ENCODE data around the gene HECTD4.

Gene HECTD4

DNA sequence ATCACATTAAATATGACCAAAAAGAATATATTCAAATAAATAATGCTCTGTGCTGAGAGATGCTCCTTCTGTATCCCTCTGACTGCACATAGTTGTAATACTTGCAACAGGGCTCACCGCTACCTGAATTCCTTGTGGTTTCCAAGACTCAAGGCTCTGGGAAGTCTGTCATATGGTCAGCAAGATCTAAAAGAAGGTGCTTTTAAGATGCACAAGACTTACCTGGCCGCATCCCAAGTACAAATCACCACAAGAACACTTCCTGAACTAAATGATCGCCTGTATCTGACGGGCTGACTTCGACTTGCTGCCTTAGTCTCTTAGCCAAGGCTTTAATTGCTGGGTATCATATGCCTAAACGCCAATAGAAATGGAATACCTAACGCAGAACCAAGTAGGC, 67.2 kb downstream of the HECTD4 start:
- no peak for DNase-seq
- H3K27me3 ChIP-seq (replicated peaks in 2 of 5; ENCODE audit: control insufficient read depth in 4 of 5, insufficient read depth in 5 of 5, low read length in 4 of 5): no peaks in the 10 kb centered on the region
- no peak overlapping the region for H3K27ac ChIP-seq (ENCODE audit: insufficient read depth in 1 of 2, low read depth in 1 of 2, low read length in 2 of 2, poor library complexity in 1 of 2, severe bottlenecking in 2 of 2)
- no peak overlapping the region for H3K4me3 ChIP-seq (ENCODE audit: control insufficient read depth in 1 of 7, extremely low read depth in 1 of 7, insufficient read depth in 4 of 7, low read depth in 2 of 7, low read length in 6 of 7)
- CTCF ChIA-PET: no interaction called here
- no peaks in the 10 kb centered on the region for H3K4me1 ChIP-seq (ENCODE audit: control extremely low read depth in 1 of 4, control insufficient read depth in 4 of 4, insufficient read depth in 4 of 4, low read length in 3 of 4)
- H3K36me3 ChIP-seq (ENCODE audit: control insufficient read depth in 4 of 4, insufficient read depth in 4 of 4, low read length in 3 of 4): peaks cover 5 to 30% (median 21%) of the 10 kb centered on the region in 4 experiments
- 97% methylated on average over 7 of the region's 7 CpGs for WGBS (ENCODE audit: insufficient coverage)
- no peaks in the 10 kb centered on the region for H3K9me3 ChIP-seq (ENCODE audit: control extremely low read depth in 1 of 5, control insufficient read depth in 4 of 5, insufficient read depth in 2 of 5, low read depth in 1 of 5, low read length in 4 of 5)
- POLR2A ChIA-PET: no interaction called here

DNA sequence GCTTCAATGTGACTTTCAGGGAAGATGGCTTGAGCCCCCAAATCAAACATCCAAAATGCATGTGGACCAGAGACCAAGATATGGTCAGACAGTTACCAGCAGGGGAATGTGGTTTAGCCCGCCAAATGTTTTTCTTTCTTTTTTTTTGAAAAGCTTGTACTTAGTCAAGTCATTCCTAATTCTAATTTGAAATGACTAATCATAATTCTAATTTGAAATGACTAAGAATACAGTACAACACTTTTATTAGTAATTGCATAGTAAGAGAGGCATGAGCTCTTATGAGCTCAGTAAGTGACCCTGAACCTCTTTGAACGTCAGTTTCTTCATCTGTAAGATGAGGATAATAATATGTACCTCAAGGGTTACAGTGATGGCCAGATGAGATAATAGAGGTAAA, 72.4 kb downstream of the HECTD4 start:
- peak in 2 of 3 donors; percentile 9 to 16 for DNase-seq
- peaks cover 17 to 53% (median 24%) of the 10 kb centered on the region in 4 experiments for H3K36me3 ChIP-seq (ENCODE audit: control insufficient read depth in 4 of 4, insufficient read depth in 4 of 4, low read length in 3 of 4)
- H3K27ac ChIP-seq (ENCODE audit: insufficient read depth in 1 of 2, low read depth in 1 of 2, low read length in 2 of 2, poor library complexity in 1 of 2, severe bottlenecking in 2 of 2): no peak overlapping the region
- CTCF ChIA-PET: interaction anchor here (1.0 to 2.3 kb wide), 3 partner anchors 9 to 77 kb away, joined by 5 read pairs; no protein-coding TSS in a partner anchor
- H3K9me3 ChIP-seq (ENCODE audit: control extremely low read depth in 1 of 5, control insufficient read depth in 4 of 5, insufficient read depth in 2 of 5, low read depth in 1 of 5, low read length in 4 of 5): no peaks in the 10 kb centered on the region
- no CpG with 5 or more reads among the region's 2 CpGs for WGBS (ENCODE audit: insufficient coverage)
- no peaks in the 10 kb centered on the region for H3K27me3 ChIP-seq (replicated peaks in 2 of 5; ENCODE audit: control insufficient read depth in 4 of 5, insufficient read depth in 5 of 5, low read length in 4 of 5)
- no peaks in the 10 kb centered on the region for H3K4me1 ChIP-seq (ENCODE audit: control extremely low read depth in 1 of 4, control insufficient read depth in 4 of 4, insufficient read depth in 4 of 4, low read length in 3 of 4)
- no peak overlapping the region for H3K4me3 ChIP-seq (ENCODE audit: control insufficient read depth in 1 of 7, extremely low read depth in 1 of 7, insufficient read depth in 4 of 7, low read depth in 2 of 7, low read length in 6 of 7)
- POLR2A ChIA-PET: interaction anchor here (0.7 to 1.0 kb wide), 2 partner anchors 22 to 77 kb away, joined by 4 to 6 read pairs; no protein-coding TSS in a partner anchor

DNA sequence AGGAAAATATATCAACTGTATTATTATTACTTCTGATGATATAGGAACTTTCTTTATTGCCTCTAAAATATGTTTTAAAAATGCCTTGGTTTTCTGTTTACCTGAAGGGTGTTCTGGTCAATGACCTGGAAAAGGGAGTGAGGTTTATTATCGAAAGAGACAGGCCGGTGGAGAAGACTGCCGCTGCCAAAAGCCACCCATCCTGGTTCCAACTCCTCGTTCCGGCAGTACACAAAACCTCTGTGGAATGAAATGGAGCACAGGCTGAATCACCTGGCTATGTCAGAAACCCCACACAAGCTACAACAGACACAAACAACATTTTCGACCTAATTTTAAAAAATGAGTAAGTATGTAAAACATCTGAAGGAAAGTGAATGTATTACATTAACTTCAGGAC, 73.6 kb downstream of the HECTD4 start:
- H3K27me3 ChIP-seq (replicated peaks in 2 of 5; ENCODE audit: control insufficient read depth in 4 of 5, insufficient read depth in 5 of 5, low read length in 4 of 5): no peaks in the 10 kb centered on the region

DNA sequence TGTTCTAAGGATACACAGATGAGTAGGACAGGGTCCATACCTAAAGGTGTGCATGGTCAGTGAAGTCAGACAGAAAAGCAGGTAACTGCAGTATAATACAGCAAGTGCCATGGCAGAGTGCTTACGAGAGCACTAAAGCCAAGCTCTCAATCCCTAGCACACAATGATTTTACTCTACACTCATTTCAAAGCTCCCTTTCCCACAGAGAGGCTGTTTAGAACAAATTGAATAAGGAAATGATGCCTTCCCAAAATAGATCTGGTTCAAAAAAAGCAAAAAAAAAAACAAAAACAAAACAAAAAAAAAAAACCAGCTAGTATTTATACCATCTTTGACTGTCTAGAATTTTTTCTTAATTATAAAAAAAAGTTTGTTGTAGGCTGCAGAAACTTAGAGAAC, 74.1 kb downstream of the HECTD4 start:
- Histone ChIP-seq H3K27me3 (replicated peaks in 2 of 5; ENCODE audit: control insufficient read depth in 4 of 5, insufficient read depth in 5 of 5, low read length in 4 of 5) (no peaks in the 10 kb centered on the region), H3K36me3 (ENCODE audit: control insufficient read depth in 4 of 4, insufficient read depth in 4 of 4, low read length in 3 of 4) (peaks cover 12 to 47% (median 25%) of the 10 kb centered on the region in 4 experiments), H3K9me3 (ENCODE audit: control extremely low read depth in 1 of 5, control insufficient read depth in 4 of 5, insufficient read depth in 2 of 5, low read depth in 1 of 5, low read length in 4 of 5) (no peaks in the 10 kb centered on the region), H3K4me3 (ENCODE audit: control insufficient read depth in 1 of 7, extremely low read depth in 1 of 7, insufficient read depth in 4 of 7, low read depth in 2 of 7, low read length in 6 of 7) (no peak overlapping the region), H3K4me1 (ENCODE audit: control extremely low read depth in 1 of 4, control insufficient read depth in 4 of 4, insufficient read depth in 4 of 4, low read length in 3 of 4) (no peaks in the 10 kb centered on the region), H3K27ac (ENCODE audit: insufficient read depth in 1 of 2, low read depth in 1 of 2, low read length in 2 of 2, poor library complexity in 1 of 2, severe bottlenecking in 2 of 2) (no peak overlapping the region)
- WGBS (ENCODE audit: insufficient coverage): no CpG with 5 or more reads among the region's 1 CpG
- ChIA-PET CTCF (interaction anchor here (0.7 to 2.3 kb wide), 2 partner anchors 10 to 64 kb away, joined by 3 to 5 read pairs; no protein-coding TSS in a partner anchor), POLR2A (no interaction called here)
- DNase-seq: no peak

More for the DNA sequence above, 73.6 kb downstream of the HECTD4 start:
- DNase-seq: no peak
- Histone ChIP-seq H3K9me3 (ENCODE audit: control extremely low read depth in 1 of 5, control insufficient read depth in 4 of 5, insufficient read depth in 2 of 5, low read depth in 1 of 5, low read length in 4 of 5) (no peaks in the 10 kb centered on the region), H3K4me3 (ENCODE audit: control insufficient read depth in 1 of 7, extremely low read depth in 1 of 7, insufficient read depth in 4 of 7, low read depth in 2 of 7, low read length in 6 of 7) (no peak overlapping the region), H3K27ac (ENCODE audit: insufficient read depth in 1 of 2, low read depth in 1 of 2, low read length in 2 of 2, poor library complexity in 1 of 2, severe bottlenecking in 2 of 2) (no peak overlapping the region), H3K4me1 (ENCODE audit: control extremely low read depth in 1 of 4, control insufficient read depth in 4 of 4, insufficient read depth in 4 of 4, low read length in 3 of 4) (no peaks in the 10 kb centered on the region), H3K36me3 (ENCODE audit: control insufficient read depth in 4 of 4, insufficient read depth in 4 of 4, low read length in 3 of 4) (peaks cover 13 to 45% (median 24%) of the 10 kb centered on the region in 4 experiments)
- ChIA-PET POLR2A (no interaction called here), CTCF (interaction anchor here (2.3 kb wide), 1 partner anchor 10 kb away, joined by 5 read pairs; no protein-coding TSS in a partner anchor)
- no CpG with 5 or more reads among the region's 6 CpGs for WGBS (ENCODE audit: insufficient coverage)

GRCh38 chr12:112307317-112308011, 74.8 kb downstream of the HECTD4 start:
- Histone ChIP-seq H3K4me1 (ENCODE audit: control extremely low read depth in 1 of 4, control insufficient read depth in 4 of 4, insufficient read depth in 4 of 4, low read length in 3 of 4) (no peaks in the 10 kb centered on the region), H3K36me3 (ENCODE audit: control insufficient read depth in 4 of 4, insufficient read depth in 4 of 4, low read length in 3 of 4) (peaks cover 15 to 45% (median 27%) of the 10 kb centered on the region in 4 experiments), H3K9me3 (ENCODE audit: control extremely low read depth in 1 of 5, control insufficient read depth in 4 of 5, insufficient read depth in 2 of 5, low read depth in 1 of 5, low read length in 4 of 5) (no peaks in the 10 kb centered on the region), H3K27ac (ENCODE audit: insufficient read depth in 1 of 2, low read depth in 1 of 2, low read length in 2 of 2, poor library complexity in 1 of 2, severe bottlenecking in 2 of 2) (no peak overlapping the region), H3K27me3 (replicated peaks in 2 of 5; ENCODE audit: control insufficient read depth in 4 of 5, insufficient read depth in 5 of 5, low read length in 4 of 5) (no peaks in the 10 kb centered on the region), H3K4me3 (ENCODE audit: control insufficient read depth in 1 of 7, extremely low read depth in 1 of 7, insufficient read depth in 4 of 7, low read depth in 2 of 7, low read length in 6 of 7) (no peak overlapping the region)
- POLR2A ChIA-PET: no interaction called here
- DNase-seq: no peak
- CTCF ChIA-PET: interaction anchor here (0.7 to 2.3 kb wide), 2 partner anchors 11 to 64 kb away, joined by 3 to 5 read pairs; no protein-coding TSS in a partner anchor
- WGBS (ENCODE audit: insufficient coverage): 100% methylated on average over 1 of the region's 2 CpGs

- ChIA-PET POLR2A (no interaction called here), CTCF (no interaction called here)
- H3K36me3 ChIP-seq (ENCODE audit: control insufficient read depth in 4 of 4, insufficient read depth in 4 of 4, low read length in 3 of 4): peaks cover 15 to 45% (median 26%) of the 10 kb centered on the region in 4 experiments
- H3K4me3 ChIP-seq (ENCODE audit: control insufficient read depth in 1 of 7, extremely low read depth in 1 of 7, insufficient read depth in 4 of 7, low read depth in 2 of 7, low read length in 6 of 7): no peak overlapping the region
- H3K4me1 ChIP-seq (ENCODE audit: control extremely low read depth in 1 of 4, control insufficient read depth in 4 of 4, insufficient read depth in 4 of 4, low read length in 3 of 4): no peaks in the 10 kb centered on the region
- 100% methylated on average over 2 of the region's 3 CpGs for WGBS (ENCODE audit: insufficient coverage)
- DNase-seq: no peak
- H3K27me3 ChIP-seq (replicated peaks in 2 of 5; ENCODE audit: control insufficient read depth in 4 of 5, insufficient read depth in 5 of 5, low read length in 4 of 5): no peaks in the 10 kb centered on the region
- no peak overlapping the region for H3K27ac ChIP-seq (ENCODE audit: insufficient read depth in 1 of 2, low read depth in 1 of 2, low read length in 2 of 2, poor library complexity in 1 of 2, severe bottlenecking in 2 of 2)
- no peaks in the 10 kb centered on the region for H3K9me3 ChIP-seq (ENCODE audit: control extremely low read depth in 1 of 5, control insufficient read depth in 4 of 5, insufficient read depth in 2 of 5, low read depth in 1 of 5, low read length in 4 of 5)
Measured at GRCh38 chr12:112305951-112306350, 76.3 kb downstream of the HECTD4 start.

GRCh38 chr12:112304436-112304835, 77.8 kb downstream of the HECTD4 start:
- Histone ChIP-seq H3K27me3 (replicated peaks in 2 of 5; ENCODE audit: control insufficient read depth in 4 of 5, insufficient read depth in 5 of 5, low read length in 4 of 5) (no peaks in the 10 kb centered on the region), H3K4me3 (ENCODE audit: control insufficient read depth in 1 of 7, extremely low read depth in 1 of 7, insufficient read depth in 4 of 7, low read depth in 2 of 7, low read length in 6 of 7) (no peak overlapping the region), H3K9me3 (ENCODE audit: control extremely low read depth in 1 of 5, control insufficient read depth in 4 of 5, insufficient read depth in 2 of 5, low read depth in 1 of 5, low read length in 4 of 5) (no peaks in the 10 kb centered on the region), H3K36me3 (ENCODE audit: control insufficient read depth in 4 of 4, insufficient read depth in 4 of 4, low read length in 3 of 4) (peaks cover 15 to 46% (median 26%) of the 10 kb centered on the region in 4 experiments), H3K4me1 (ENCODE audit: control extremely low read depth in 1 of 4, control insufficient read depth in 4 of 4, insufficient read depth in 4 of 4, low read length in 3 of 4) (no peaks in the 10 kb centered on the region), H3K27ac (ENCODE audit: insufficient read depth in 1 of 2, low read depth in 1 of 2, low read length in 2 of 2, poor library complexity in 1 of 2, severe bottlenecking in 2 of 2) (no peak overlapping the region)
- ChIA-PET POLR2A (no interaction called here), CTCF (interaction anchor here (0.6 to 1.1 kb wide), 2 partner anchors 17 to 83 kb away, joined by 3 to 4 read pairs; no protein-coding TSS in a partner anchor)
- no peak for DNase-seq
- 98% methylated on average over 4 of the region's 4 CpGs for WGBS (ENCODE audit: insufficient coverage)

Measured in common myeloid progenitor, CD34-positive (primary cell).